Measurements from ENCODE around the gene AKR1C1. TPM values are rescaled to one million over a fixed set of nuclear protein-coding genes. Genes with fewer than 3 reads are reported as not detected.
"Not testable (repeated sequence)": the region's sequence is repeated elsewhere in the genome, so short reads cannot be mapped to it uniquely, and the experiment has no call there.

Gene AKR1C1
- total RNA-seq, 1 donor from 2014 or later: 1.3 TPM

GRCh38 chr10:5030989-5031388, 67.8 kb downstream of the AKR1C1 start:
- no peak overlapping the region for H3K4me2 ChIP-seq (ENCODE audit: low read length)
- H3K36me3 ChIP-seq (ENCODE audit: insufficient read depth, low read length): no peaks in the 10 kb centered on the region
- H3K4me3 ChIP-seq (ENCODE audit: insufficient read depth, low read depth, low read length): no peak overlapping the region
- no peaks in the 10 kb centered on the region for H3K36me3 Mint-ChIP-seq (ENCODE audit: low read depth, unreplicated experiment)
- no peak overlapping the region for H2AFZ ChIP-seq (ENCODE audit: low read depth, low read length)
- H3K27me3 Mint-ChIP-seq (ENCODE audit: low read depth, unreplicated experiment): no peaks in the 10 kb centered on the region
- H3K79me2 ChIP-seq (ENCODE audit: insufficient read depth, low read length): no peaks in the 10 kb centered on the region
- FAIRE-seq: no peak
- H3K4me1 ChIP-seq (ENCODE audit: insufficient read depth, low read length): no peaks in the 10 kb centered on the region
- H4K20me1 ChIP-seq (ENCODE audit: insufficient read depth, low read length): no peaks in the 10 kb centered on the region
- DNase-seq (ENCODE audit: low read depth): no peak
- no peak overlapping the region for H3K27ac Mint-ChIP-seq (ENCODE audit: unreplicated experiment)
- peaks cover 13% of the 10 kb centered on the region for H3K9me3 Mint-ChIP-seq (ENCODE audit: unreplicated experiment)
- peaks cover 3% of the 10 kb centered on the region for H3K4me1 Mint-ChIP-seq (ENCODE audit: low read depth, unreplicated experiment)
- no peaks in the 10 kb centered on the region for H3K9me3 ChIP-seq (ENCODE audit: insufficient read depth, low read depth, low read length)
- no peaks in the 10 kb centered on the region for H3K27me3 ChIP-seq (ENCODE audit: insufficient read depth, low read length)
- no peak overlapping the region for H3K27ac ChIP-seq (ENCODE audit: low read depth, low read length)
- no peak overlapping the region for H3K4me3 Mint-ChIP-seq (ENCODE audit: unreplicated experiment)
- no peak for TF ChIP-seq EZH2 (IDR thresholded peaks at IDR 0.05; ENCODE audit: insufficient read depth, low read length)
- no peak for TF ChIP-seq CTCF (IDR thresholded peaks at IDR 0.05; ENCODE audit: insufficient read depth, low read depth, low read length)
- H3K9ac ChIP-seq (ENCODE audit: low read length): no peak overlapping the region

- H3K4me3 ChIP-seq (ENCODE audit: insufficient read depth, low read depth, low read length); H3K9me3 Mint-ChIP-seq (ENCODE audit: unreplicated experiment): not testable (repeated sequence)
Measured at GRCh38 chr10:5031588-5031987, 68.4 kb downstream of the AKR1C1 start.

DNA sequence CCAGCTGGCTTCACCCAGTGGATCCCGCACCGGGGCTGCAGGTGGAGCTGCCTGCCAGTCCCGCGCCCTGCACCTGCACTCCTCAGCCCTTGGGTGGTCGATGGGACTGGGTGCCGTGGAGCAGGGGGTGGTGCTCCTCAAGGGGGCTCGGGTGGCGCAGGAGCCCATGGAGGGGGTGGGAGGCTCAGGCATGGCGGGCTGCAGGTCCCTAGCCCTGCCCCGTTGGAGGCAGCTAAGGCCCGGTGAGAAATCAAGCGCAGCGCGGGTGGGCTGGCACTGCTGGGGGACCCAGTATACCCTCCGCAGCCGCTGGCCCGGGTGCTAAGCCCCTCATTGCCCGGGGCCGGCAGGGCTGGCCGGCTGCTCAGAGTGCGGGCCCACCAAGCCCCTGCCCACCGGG, 69.2 kb downstream of the AKR1C1 start:
- not testable (repeated sequence) for H3K27me3 Mint-ChIP-seq (ENCODE audit: low read depth, unreplicated experiment); H3K9ac ChIP-seq (ENCODE audit: low read length); H3K79me2 ChIP-seq (ENCODE audit: insufficient read depth, low read length); H3K36me3 ChIP-seq (ENCODE audit: insufficient read depth, low read length); H3K4me2 ChIP-seq (ENCODE audit: low read length); H3K36me3 Mint-ChIP-seq (ENCODE audit: low read depth, unreplicated experiment); H3K4me3 ChIP-seq (ENCODE audit: insufficient read depth, low read depth, low read length); FAIRE-seq; H3K27ac ChIP-seq (ENCODE audit: low read depth, low read length); DNase-seq (ENCODE audit: low read depth); H3K4me3 Mint-ChIP-seq (ENCODE audit: unreplicated experiment); H3K4me1 ChIP-seq (ENCODE audit: insufficient read depth, low read length); H3K4me1 Mint-ChIP-seq (ENCODE audit: low read depth, unreplicated experiment); H4K20me1 ChIP-seq (ENCODE audit: insufficient read depth, low read length); H3K27ac Mint-ChIP-seq (ENCODE audit: unreplicated experiment); H3K9me3 Mint-ChIP-seq (ENCODE audit: unreplicated experiment); H3K9me3 ChIP-seq (ENCODE audit: insufficient read depth, low read depth, low read length); H3K27me3 ChIP-seq (ENCODE audit: insufficient read depth, low read length); H2AFZ ChIP-seq (ENCODE audit: low read depth, low read length)

More at GRCh38 chr10:5031588-5031987, 68.4 kb downstream of the AKR1C1 start:
- not testable (repeated sequence) for H3K27ac Mint-ChIP-seq (ENCODE audit: unreplicated experiment); H2AFZ ChIP-seq (ENCODE audit: low read depth, low read length); H3K4me2 ChIP-seq (ENCODE audit: low read length); H3K9me3 ChIP-seq (ENCODE audit: insufficient read depth, low read depth, low read length); DNase-seq (ENCODE audit: low read depth); H4K20me1 ChIP-seq (ENCODE audit: insufficient read depth, low read length); H3K36me3 Mint-ChIP-seq (ENCODE audit: low read depth, unreplicated experiment); H3K4me1 Mint-ChIP-seq (ENCODE audit: low read depth, unreplicated experiment); H3K36me3 ChIP-seq (ENCODE audit: insufficient read depth, low read length); H3K79me2 ChIP-seq (ENCODE audit: insufficient read depth, low read length); FAIRE-seq; H3K27me3 Mint-ChIP-seq (ENCODE audit: low read depth, unreplicated experiment); H3K4me3 Mint-ChIP-seq (ENCODE audit: unreplicated experiment); H3K4me1 ChIP-seq (ENCODE audit: insufficient read depth, low read length); H3K27ac ChIP-seq (ENCODE audit: low read depth, low read length); H3K27me3 ChIP-seq (ENCODE audit: insufficient read depth, low read length); H3K9ac ChIP-seq (ENCODE audit: low read length)

Other genes starting within 250 kb of the AKR1C1 start
- gene AKR1E2, start 137.2 kb upstream of the AKR1C1 start, total RNA-seq: 0.91 and 1.4 TPM in 2 replicates
- gene AKR1C2, start 40.4 kb downstream of the AKR1C1 start, total RNA-seq: 0.41 TPM in 1 of 2 replicates, not detected in the other
- gene AKR1C3, start 131.0 kb downstream of the AKR1C1 start, total RNA-seq: 0.43 and 1.0 TPM in 2 replicates
- gene AKR1C8, start 221.7 kb downstream of the AKR1C1 start, total RNA-seq: not detected in 2 replicates
- gene AKR1C4, start 233.4 kb downstream of the AKR1C1 start, total RNA-seq: not detected in 2 replicates

Data from astrocyte (in vitro differentiated cells and primary cell).